ENCODE results near the gene SNX17.

DNA sequence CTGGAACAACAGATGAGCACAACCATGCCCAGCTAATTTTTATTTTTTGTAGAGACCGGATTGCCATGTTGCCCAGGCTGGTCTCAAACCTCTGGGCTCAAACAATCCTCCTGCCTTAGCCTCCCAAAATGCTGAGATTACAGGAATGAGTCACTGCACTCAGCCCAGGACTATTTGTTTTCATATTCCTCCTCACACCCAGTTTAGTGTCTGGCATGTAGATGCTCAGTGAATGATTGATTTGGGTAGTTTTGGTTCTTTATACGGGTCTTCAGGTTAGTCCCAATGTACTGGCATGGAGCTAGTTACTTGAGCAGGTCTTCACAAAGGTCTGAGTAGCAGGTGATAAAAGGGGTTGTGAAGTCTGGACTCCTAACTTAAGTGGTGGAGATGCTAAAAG lies 6.5 kb upstream of the SNX17 start:
- TF ChIP-seq CTCF (IDR thresholded peaks at IDR 0.05; ENCODE audit: insufficient read depth, low read depth, low read length), result no peak
- TF ChIP-seq EZH2 (IDR thresholded peaks at IDR 0.05; ENCODE audit: insufficient read depth, low read length), result no peak
